Esophagus squamous epithelium (tissue), 4 donors: ENCODE measurements around the gene SCPEP1.

ENCODE experiments used
- CTCF ChIP-seq, 6 experiments: fragments of 450-650 bp in 4 of 6; fragments of 200-600 bp in 2 of 6; sonication (generic) in 2 of 6; IDR thresholded peaks; one replicate each; pipeline ENCODE4 v1.5.1; 2016 to 2019; ENCODE audit warnings: antibody characterized with exemption in 6 of 6, mild to moderate bottlenecking in 4 of 6, moderate library complexity in 4 of 6
- POLR2A ChIP-seq, 4 donors: fragments of 450-650 bp; IDR thresholded peaks; one replicate each; pipeline ENCODE4 v1.6.1; 2017; ENCODE audit warnings: antibody characterized with exemption in 4 of 4, mild to moderate bottlenecking in 4 of 4, moderate library complexity in 3 of 4

DNA sequence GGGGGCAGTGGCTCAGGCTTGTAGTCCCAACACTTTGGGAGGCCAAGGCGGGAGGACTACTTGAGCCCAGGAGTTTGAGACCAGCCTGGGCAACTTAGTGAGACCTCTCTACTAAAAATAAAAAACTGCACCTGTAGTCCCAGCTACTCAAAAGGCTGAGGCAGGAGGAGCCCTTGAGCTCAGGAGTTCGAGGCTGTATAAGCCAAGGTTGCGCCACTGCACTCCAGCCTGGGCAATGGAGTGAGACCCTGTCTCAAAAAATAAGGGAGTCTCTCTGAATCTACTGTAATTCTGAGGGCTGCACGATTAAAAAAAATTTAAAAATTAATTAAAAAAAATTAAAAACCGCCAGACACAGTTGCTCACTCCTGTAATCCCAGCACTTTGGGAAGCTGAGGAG, 20.9 kb upstream of the SCPEP1 start:
- TF ChIP-seq POLR2A (IDR thresholded peaks at IDR 0.05) (no peak), CTCF (IDR thresholded peaks at IDR 0.05) (no peak)
